ENCODE data around the gene GDF10.

GDF10 gene

GRCh38 chr10:47323087-47323486, 23.1 kb downstream of the GDF10 start:
- ATAC-seq = no peak
- no peak for TF ChIP-seq ZNF565 (CRISPR knock-in tag; conservative IDR thresholded peaks at IDR 0.05; ENCODE audit: low read depth)
- no peak for TF ChIP-seq ZFP30 (CRISPR knock-in tag; IDR thresholded peaks at IDR 0.05)
- TF ChIP-seq CSRNP3 (CRISPR knock-in tag; IDR thresholded peaks at IDR 0.05) = no peak
- TF ChIP-seq ZC3H10 (CRISPR knock-in tag; IDR thresholded peaks at IDR 0.05) = no peak
- TF ChIP-seq TSHZ2 (CRISPR knock-in tag; IDR thresholded peaks at IDR 0.05) = no peak
- no peak for TF ChIP-seq CSDC2 (CRISPR knock-in tag; IDR thresholded peaks at IDR 0.05)
- TF ChIP-seq POU6F1 (CRISPR knock-in tag; IDR thresholded peaks at IDR 0.05; ENCODE audit: borderline replicate concordance, low read depth) = no peak
- TF ChIP-seq ZNF70 (CRISPR knock-in tag; IDR thresholded peaks at IDR 0.05) = no peak
- no peak for TF ChIP-seq TCF4 (CRISPR knock-in tag; IDR thresholded peaks at IDR 0.05; ENCODE audit: borderline replicate concordance)
- TF ChIP-seq ZFP3 (CRISPR knock-in tag; IDR thresholded peaks at IDR 0.05) = no peak
- TF ChIP-seq, protein P1, sequence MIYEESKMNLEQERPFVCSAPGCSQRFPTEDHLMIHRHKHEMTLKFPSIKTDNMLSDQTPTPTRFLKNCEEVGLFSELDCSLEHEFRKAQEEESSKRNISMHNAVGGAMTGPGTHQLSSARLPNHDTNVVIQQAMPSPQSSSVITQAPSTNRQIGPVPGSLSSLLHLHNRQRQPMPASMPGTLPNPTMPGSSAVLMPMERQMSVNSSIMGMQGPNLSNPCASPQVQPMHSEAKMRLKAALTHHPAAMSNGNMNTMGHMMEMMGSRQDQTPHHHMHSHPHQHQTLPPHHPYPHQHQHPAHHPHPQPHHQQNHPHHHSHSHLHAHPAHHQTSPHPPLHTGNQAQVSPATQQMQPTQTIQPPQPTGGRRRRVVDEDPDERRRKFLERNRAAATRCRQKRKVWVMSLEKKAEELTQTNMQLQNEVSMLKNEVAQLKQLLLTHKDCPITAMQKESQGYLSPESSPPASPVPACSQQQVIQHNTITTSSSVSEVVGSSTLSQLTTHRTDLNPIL (CRISPR knock-in tag; IDR thresholded peaks at IDR 0.05; ENCODE audit: low read depth) = no peak

DNA sequence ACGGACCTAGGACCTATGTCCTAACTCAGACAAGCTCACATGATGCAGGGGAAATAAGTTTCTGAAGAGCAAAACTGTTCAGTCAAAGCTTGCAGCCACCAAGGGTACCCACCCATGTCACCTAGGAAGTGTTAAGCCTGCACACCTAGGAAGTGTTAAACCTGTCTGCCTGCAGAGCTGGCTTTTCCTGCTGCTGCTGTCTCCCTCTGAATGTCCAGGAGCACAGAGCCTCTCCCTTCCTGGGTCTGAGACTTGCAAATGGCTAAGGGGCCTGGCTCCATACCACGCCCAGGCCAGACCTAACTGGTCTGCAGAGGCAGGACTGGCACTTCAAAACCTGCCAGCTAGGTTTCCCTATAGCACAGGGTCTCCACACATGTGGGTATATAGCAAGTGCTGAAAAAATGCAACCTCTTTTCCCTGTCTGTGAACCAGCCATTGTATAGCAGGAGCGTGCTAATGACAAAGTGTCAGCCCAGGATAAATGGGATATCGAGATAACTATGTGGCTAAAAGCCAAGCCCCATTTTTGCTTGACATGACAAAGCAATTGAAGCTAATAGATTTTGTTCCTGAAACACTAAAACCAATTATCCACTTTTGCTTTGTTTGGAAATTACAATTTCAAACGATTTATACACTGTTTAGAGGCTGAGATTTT, 23.8 kb downstream of the GDF10 start:
- ATAC-seq = no peak
- TF ChIP-seq CSRNP3 (CRISPR knock-in tag; IDR thresholded peaks at IDR 0.05) (no peak), TOX (CRISPR knock-in tag; IDR thresholded peaks at IDR 0.05; ENCODE audit: borderline replicate concordance) (no peak), CSDC2 (CRISPR knock-in tag; IDR thresholded peaks at IDR 0.05) (no peak), ZNF565 (CRISPR knock-in tag; conservative IDR thresholded peaks at IDR 0.05; ENCODE audit: low read depth) (no peak), ESRRG (CRISPR knock-in tag; IDR thresholded peaks at IDR 0.05) (no peak), ZNF70 (CRISPR knock-in tag; IDR thresholded peaks at IDR 0.05) (no peak), ZFP30 (CRISPR knock-in tag; IDR thresholded peaks at IDR 0.05) (no peak), PPARA (CRISPR knock-in tag; IDR thresholded peaks at IDR 0.05; ENCODE audit: borderline replicate concordance) (no peak), ARNTL (CRISPR knock-in tag; IDR thresholded peaks at IDR 0.05; ENCODE audit: borderline replicate concordance, low read depth) (no peak), BACH2 (CRISPR knock-in tag; IDR thresholded peaks at IDR 0.05; ENCODE audit: borderline replicate concordance) (no peak), SNAI2 (CRISPR knock-in tag; IDR thresholded peaks at IDR 0.05) (no peak), TSHZ2 (CRISPR knock-in tag; IDR thresholded peaks at IDR 0.05) (no peak), TCF4 (CRISPR knock-in tag; IDR thresholded peaks at IDR 0.05; ENCODE audit: borderline replicate concordance) (no peak), OSR1 (CRISPR knock-in tag; IDR thresholded peaks at IDR 0.05) (no peak)
- TF ChIP-seq, protein P1 (CRISPR knock-in tag; IDR thresholded peaks at IDR 0.05; ENCODE audit: low read depth) = no peak
